Panc1 (cell line): ENCODE results near the gene FNDC4. TPM values are rescaled to one million over a fixed set of nuclear protein-coding genes. Genes with fewer than 3 reads are reported as not detected.
A peak's percentile ranks its signal among the peaks of the same experiment; 100 is the strongest.

Source experiments
- ATAC-seq: fragments of 200-7000 bp; cut with Tn5 transposase; 2 replicates; pipeline ENCODE4 v1.9.1; 2020; ENCODE audit warnings: mild to moderate bottlenecking, moderate library complexity
- BruUV-seq: library from RNA; stranded (reverse); fragments of 400-500 nt; replicated peaks from 2 replicates; lab custom pipeline; 2021; lab: Mats Ljungman, UMichigan
- CTCF ChIA-PET: fragments of 300-600 bp; sonication (Branson Sonifier 250); formaldehyde crosslinking; loops from one replicate; lab custom pipeline; 2022; ENCODE audit warnings: antibody characterized with exemption; lab: Charles Lee
- POLR2A ChIA-PET: fragments of 300-600 bp; sonication (Branson Sonifier 250); formaldehyde crosslinking; loops from one replicate; lab custom pipeline; 2022; ENCODE audit warnings: antibody characterized with exemption; lab: Charles Lee
- DNase-seq: peaks from one replicate; pipeline ENCODE4 v3.0.0-alpha.2; 2010; ENCODE audit warnings: low read depth, low spot score
- H3K27ac ChIP-seq: 2 replicates; pipeline ENCODE4 v1.5.1; 2011; ENCODE audit warnings: mild to moderate bottlenecking, low read length, inconsistent platforms
- H3K27me3 ChIP-seq: fragments of 200-500 bp; sonication (Bioruptor generic); 2 replicates; pipeline ENCODE4 v1.6.0; 2014; ENCODE audit warnings: low read length, inconsistent platforms; ENCODE audit not compliant: control insufficient read depth, insufficient read depth
- H3K36me3 ChIP-seq: fragments of 200-500 bp; sonication (Bioruptor generic); 2 replicates; pipeline ENCODE4 v1.5.1; 2014; ENCODE audit warnings: inconsistent platforms, mild to moderate bottlenecking, low read length, moderate library complexity; ENCODE audit not compliant: control insufficient read depth, insufficient read depth
- H3K4me1 ChIP-seq: 2 replicates; pipeline ENCODE4 v1.5.1; 2011; ENCODE audit warnings: inconsistent platforms, mild to moderate bottlenecking, low read length, moderate library complexity; ENCODE audit not compliant: control insufficient read depth, insufficient read depth
- H3K4me3 ChIP-seq, 2 experiments: 2 replicates each; pipeline ENCODE4 v1.5.1; 2011 to 2012; ENCODE audit warnings: low read depth in 2 of 2, low read length in 2 of 2, mild to moderate bottlenecking in 2 of 2, inconsistent platforms in 1 of 2, moderate library complexity in 1 of 2
- H3K9me3 ChIP-seq: fragments of 200-500 bp; sonication (Bioruptor generic); 2 replicates; pipeline ENCODE4 v1.5.1; 2014; ENCODE audit warnings: low read depth, mild to moderate bottlenecking, inconsistent platforms, low read length, moderate library complexity; ENCODE audit not compliant: control insufficient read depth, insufficient read depth
- POLR2AphosphoS5 ChIP-seq: IDR thresholded peaks from 2 replicates; pipeline ENCODE4 v1.6.1; 2012; ENCODE audit warnings: mild to moderate bottlenecking, low read depth, low read length, moderate library complexity
- SIN3A ChIP-seq: IDR thresholded peaks from 2 replicates; pipeline ENCODE4 v1.6.1; 2012; ENCODE audit warnings: low read depth, mild to moderate bottlenecking, low read length, moderate library complexity, borderline replicate concordance; ENCODE audit not compliant: insufficient read depth
- TCF7L2 ChIP-seq: IDR thresholded peaks from 2 replicates; pipeline ENCODE4 v1.6.1; 2011; ENCODE audit warnings: mild to moderate bottlenecking, low read depth, low read length, inconsistent platforms
- in situ Hi-C: cut with HindIII; loops from 2 replicates; pipeline ENCODE4 v1.10.0; 2016; ENCODE audit warnings: low sequenced_read_pairs, low pct_unique_long_range_greater_than_20kb
- intact Hi-C: fragments of 100-400 bp; cut with micrococcal nuclease; formaldehyde crosslinking; loops from one replicate; pipeline ENCODE4 v1.10.0; 2022; ENCODE audit not compliant: unreplicated experiment
- total RNA-seq: library from RNA; stranded (reverse); gene quantifications from one replicate; pipeline ENCODE4 v1.2.1, GENCODE V29; 2021; ENCODE audit not compliant: unreplicated experiment

The FNDC4 gene
- total RNA-seq, 1 experiment from 2014 or later: 1.3 TPM

GRCh38 chr2:27441958-27442919, 52.8 kb downstream of the FNDC4 start, which contains the start of gene KRTCAP3:
KRTCAP3 (plus strand) TSS chr2:27442381; CDS start chr2:27442413, 32 bp downstream.
- POLR2A ChIA-PET: interaction anchor here (0.6 kb wide), 1 partner anchor 35 kb away, joined by 3 read pairs; no protein-coding TSS in a partner anchor
- no TSS peak for BruUV-seq
- peaks cover 6% of the 10 kb centered on the region for H3K36me3 ChIP-seq

More at GRCh38 chr2:27441958-27442919, 52.8 kb downstream of the FNDC4 start, which contains the start of gene KRTCAP3:
- Histone ChIP-seq H3K9me3 (no peaks in the 10 kb centered on the region), H3K27ac (no peak within 1 kb of the TSS), H3K27me3 (no peaks in the 10 kb centered on the region), H3K4me3 (no peak within 1 kb of the TSS), H3K4me1 (no peaks in the 10 kb centered on the region)
- intact Hi-C loops (no loop called here), in situ Hi-C loops (no loop called here)
- TF ChIP-seq TCF7L2 (no peak), SIN3A (no peak), POLR2AphosphoS5 (0 out of 2 replicates have a peak, but pooled peaks have one; percentile 31)
- 0 out of 2 replicates have a peak, but pooled peaks have one; percentile 15 for ATAC-seq
- CTCF ChIA-PET: no interaction called here
- no peak for DNase-seq

Other genes with a start within 250 kb of the FNDC4 start
- gene SLC30A3, start 232.2 kb downstream of the FNDC4 start, total RNA-seq: 0.59 TPM
- not detected for gene DNAJC5G, start 219.8 kb downstream of the FNDC4 start, total RNA-seq
- gene TRIM54, start 212.8 kb downstream of the FNDC4 start, total RNA-seq: 0.21 TPM
- gene UCN, start 186.8 kb downstream of the FNDC4 start, total RNA-seq: 4.4 TPM
- 89.5 TPM for gene MPV17, start 172.1 kb downstream of the FNDC4 start, total RNA-seq
- 77.7 TPM for gene GTF3C2, start 138.4 kb downstream of the FNDC4 start, total RNA-seq
- gene EIF2B4, start 124.9 kb downstream of the FNDC4 start, total RNA-seq: 57.2 TPM
- 116 TPM for gene SNX17, start 124.6 kb downstream of the FNDC4 start, total RNA-seq
- gene ZNF513, start 114.5 kb downstream of the FNDC4 start, total RNA-seq: 25.3 TPM
- gene PPM1G, start 85.6 kb downstream of the FNDC4 start, total RNA-seq: 115 TPM
- 103 TPM for gene NRBP1, start 66.6 kb downstream of the FNDC4 start, total RNA-seq
- 1.9 TPM for gene KRTCAP3, start 52.8 kb downstream of the FNDC4 start, total RNA-seq
- 16.7 TPM for gene IFT172, start 5.5 kb downstream of the FNDC4 start, total RNA-seq
- 0.33 TPM for gene GCKR, start 1.6 kb upstream of the FNDC4 start, total RNA-seq
- gene ZNF512, start 87.8 kb upstream of the FNDC4 start, total RNA-seq: 12.8 TPM
- 5.9 TPM for gene CCDC121, start 133.8 kb upstream of the FNDC4 start, total RNA-seq
- gene GPN1, start 133.8 kb upstream of the FNDC4 start, total RNA-seq: 37.2 TPM
- gene SUPT7L, start 168.4 kb upstream of the FNDC4 start, total RNA-seq: 22.4 TPM
- gene SLC4A1AP, start 168.7 kb upstream of the FNDC4 start, total RNA-seq: 22.2 TPM